ENCODE measurements around the gene F12. TPM values are rescaled to one million over a fixed set of nuclear protein-coding genes. Genes with fewer than 3 reads are reported as not detected.

The F12 gene
- 1.7 and 1.9 TPM in 2 replicates for total RNA-seq

DNA sequence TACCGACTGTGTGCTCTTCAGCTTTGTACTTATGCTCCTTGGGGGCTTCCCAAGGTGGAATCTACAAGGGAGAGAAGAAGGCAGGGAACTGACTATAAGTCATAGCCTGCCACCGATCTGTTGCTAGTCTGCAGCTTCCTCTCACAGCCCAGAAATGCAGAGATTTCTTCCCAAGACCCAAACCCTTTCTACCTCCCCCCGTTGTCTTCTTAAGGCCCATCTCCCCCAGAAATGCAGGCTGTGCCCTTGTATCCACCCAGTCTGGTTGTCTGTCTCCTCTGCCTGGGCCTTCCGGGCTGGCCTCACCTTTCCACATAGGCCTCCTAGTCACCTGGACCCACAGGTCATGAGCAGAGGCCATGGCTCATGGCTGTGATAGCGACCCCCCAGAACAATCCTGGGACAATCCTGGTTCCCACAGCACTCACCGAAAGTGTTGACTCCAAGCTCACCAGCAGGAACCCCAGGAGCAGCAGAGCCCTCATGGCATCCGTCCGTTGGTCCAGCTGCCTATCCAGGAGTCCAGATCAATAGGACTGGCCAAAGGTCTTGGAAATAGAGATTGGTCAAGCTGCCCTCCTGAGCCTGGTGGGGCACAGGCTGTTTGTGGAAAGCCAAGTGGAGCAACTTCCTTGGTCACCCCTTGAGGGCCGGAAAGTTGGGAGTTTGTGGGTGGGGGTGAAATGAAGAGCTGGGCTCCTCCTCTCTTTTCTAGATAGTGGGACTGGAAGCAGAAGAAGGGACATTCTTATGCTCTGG, at the start of gene F12:
Gene F12 (minus strand): TSS at position 522 of the 759 bp plus-strand sequence. CDS start 37 bp downstream, at position 485.

DNA sequence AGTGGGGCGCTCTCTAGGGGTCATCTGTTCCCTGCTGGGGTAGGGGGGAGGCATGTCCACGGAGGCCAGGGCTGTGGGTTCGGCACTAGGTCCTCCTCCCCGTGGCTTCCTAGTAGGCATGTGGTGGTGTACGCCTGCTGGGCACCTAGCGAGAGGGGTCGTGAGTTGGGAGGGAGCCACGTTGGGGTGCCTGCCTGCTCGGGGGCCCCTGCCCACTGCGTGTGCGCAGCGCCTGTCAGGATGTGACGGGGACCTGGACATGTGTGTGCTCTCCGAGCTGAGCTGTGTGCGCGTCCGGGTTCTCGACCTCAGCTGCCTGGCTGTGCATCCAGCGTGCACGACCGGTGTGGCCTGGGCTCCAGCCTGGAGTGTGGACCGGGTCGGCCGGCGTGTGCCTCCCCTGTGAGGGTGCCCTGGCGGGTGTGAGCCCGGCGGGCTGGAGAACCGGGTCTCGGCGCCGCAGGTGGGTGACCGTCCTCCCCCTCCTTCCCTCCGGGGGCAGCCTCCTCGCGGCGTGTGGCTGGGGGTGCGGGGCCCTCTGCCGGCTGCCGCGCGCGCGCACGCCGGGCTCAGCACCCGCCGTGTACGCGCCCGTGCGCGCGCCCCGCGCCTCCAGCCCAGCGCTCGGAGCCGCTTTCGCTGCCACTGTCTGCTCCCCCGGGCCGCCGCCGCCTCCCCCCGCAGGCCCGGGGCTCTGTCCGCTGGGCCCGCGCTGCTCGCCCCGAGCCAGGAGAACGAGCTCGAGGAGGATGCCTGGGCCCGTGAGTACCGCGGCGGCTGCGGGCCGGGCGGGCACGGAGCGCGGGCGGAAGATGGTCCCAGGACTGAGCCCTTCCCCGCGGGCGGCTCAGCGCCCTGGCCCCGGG, 37.1 kb upstream of the F12 start, which contains the start of gene PRR7:
Gene PRR7 (plus strand): TSS at position 615 of the 866 bp plus-strand sequence. CDS start 8,254 bp downstream, outside the sequence.

DNA sequence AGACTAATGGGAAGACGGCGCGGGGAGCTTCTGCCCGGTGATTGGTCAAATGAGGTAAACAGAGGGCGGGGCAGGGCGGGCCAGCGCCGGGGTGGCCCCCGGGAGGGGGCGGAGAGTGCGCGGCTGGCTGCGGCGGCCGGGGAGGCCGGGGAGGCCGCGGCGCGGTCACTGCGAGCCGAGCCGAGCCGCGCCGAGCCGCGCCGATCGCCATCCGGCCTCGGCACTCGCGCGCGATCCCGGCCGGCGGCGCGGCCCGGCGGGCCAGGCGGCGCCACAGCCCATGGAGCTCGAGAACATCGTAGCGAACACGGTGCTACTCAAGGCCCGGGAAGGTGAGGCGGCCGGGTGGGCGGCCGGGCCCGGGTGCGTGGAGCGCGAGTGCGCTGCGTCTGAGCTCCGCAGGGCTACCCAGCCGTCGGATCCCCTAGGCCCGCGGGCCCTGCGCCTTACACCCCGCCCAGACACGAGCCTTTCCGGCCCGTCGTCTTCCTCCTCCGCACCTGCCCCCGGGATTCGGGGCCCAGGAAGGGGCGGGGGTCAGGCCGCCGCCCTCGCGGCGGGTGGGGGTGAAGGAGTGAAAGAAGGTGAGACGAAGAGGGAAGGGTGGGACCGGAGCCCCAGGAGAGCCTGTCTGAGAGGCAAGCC, 17.3 kb upstream of the F12 start, which contains the start of gene GRK6:
Gene GRK6 (plus strand): TSS at position 111 of the 645 bp plus-strand sequence. CDS start 170 bp downstream, at position 281.

DNA sequence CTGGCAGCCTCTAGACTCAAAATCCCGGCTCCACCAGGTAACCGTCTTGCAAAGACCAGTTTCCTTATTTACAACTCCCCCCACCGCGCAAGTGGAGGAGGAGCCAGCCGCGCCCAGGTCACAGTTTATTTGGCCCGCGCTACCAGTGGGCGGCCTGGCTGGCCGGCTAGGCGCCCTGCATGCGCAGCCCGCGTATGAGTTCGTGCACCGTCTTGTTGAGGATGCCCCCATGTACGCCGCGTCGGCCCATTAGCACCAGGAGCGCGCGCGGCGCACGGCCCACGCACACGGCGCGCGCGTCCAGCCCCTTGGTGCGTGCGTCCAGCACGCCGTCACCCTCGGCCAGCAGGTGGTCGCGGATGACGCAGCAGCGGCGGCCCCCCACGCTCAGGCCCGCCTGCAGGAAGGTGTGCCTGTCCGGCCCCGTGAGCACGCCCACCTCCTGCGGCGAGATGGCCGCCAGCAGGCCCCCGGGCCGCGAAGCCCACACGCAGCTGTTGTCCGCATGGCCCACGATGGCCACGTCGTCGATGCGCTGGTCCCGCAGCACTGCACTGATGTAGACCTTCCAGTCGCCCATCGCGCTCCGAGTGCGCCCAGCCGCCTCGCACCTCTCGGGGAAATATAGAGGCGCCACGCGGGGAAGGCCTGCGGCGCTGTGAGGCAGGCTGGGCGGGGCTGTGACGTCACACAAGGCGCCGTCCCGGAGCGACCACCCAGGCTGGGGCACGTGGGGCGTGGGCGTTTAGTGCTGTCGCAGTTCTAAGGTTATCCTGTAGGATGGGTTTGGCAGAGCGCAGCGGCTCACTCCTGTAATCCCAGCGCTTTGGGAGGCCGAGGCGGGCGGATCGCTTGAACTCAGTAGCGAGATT, 9.1 kb downstream of the F12 start, which contains the start of gene PFN3:
Gene PFN3 (minus strand): TSS at position 665 of the 872 bp plus-strand sequence. CDS start 85 bp downstream, at position 580.

DNA sequence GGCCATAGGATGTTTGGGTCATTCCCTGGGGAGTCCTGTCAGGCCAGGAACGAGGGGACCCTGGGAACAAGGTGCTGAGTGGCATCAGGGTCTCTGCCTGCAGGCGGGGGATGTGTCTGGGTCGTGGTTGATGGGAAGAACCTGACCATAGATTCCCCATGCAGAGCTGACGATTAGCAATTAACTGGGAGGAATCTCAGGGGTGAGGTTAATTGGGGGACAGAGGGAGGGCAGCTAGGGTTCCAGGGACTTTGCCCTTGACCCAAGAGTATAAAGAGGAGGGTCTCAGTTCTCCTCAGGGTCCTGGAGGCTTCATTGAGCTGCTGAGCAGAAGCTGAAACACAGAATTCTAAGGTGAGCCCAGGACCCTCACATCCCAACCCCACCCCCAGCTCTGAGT, 25.2 kb downstream of the F12 start, which contains the start of gene SLC34A1:
Gene SLC34A1 (plus strand): TSS at position 301 of the 400 bp plus-strand sequence. CDS start 1,308 bp downstream, outside the sequence.

DNA sequence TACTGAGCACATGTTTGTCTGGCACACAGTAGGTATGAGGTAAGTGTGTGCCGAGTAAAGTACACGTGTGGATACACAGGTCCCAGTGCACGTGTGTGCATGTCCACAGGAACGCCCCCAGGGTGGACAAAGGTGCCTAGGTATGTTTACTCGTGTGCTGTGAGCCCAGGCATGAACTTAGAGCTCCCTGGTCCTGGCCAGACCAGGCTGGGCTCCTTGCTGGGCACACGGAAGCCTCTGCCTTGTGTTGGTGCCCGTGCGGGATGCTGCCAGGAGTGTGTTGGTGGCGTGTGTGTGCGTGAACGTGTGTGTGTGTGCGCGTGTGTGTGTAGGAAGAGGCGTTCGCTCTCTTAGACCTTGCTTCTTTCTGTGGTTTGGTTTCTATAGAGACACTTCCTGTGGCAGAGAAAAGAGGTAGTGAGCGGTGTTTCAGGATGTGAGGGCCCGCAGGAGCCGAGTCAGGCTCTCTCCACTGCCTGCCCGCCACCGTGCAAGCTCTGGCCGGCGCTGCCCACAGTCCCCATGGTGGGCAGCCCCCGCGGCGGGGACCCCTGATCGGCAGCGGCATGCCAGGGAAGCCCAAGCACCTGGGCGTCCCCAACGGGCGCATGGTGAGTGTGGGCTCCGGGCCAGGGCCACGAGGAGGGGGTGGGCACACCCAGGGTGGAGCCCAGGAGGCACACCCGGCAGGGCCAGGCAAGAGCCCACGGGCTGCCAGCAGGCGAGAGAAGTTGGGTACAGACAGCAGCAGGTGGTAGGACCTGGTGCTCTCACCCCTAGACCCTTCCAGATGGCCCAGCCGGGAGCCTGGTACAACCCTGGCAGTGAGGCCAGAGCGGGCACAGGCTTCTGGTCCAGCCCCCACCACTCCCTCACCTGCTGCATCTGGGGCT, 51.7 kb downstream of the F12 start, which contains the start of gene RGS14:
Gene RGS14 (plus strand): TSS at position 466 of the 893 bp plus-strand sequence. CDS start 101 bp downstream, at position 567.

Other genes with a start within 250 kb of the F12 start
- 11.1 and 11.8 TPM in 2 replicates for gene RAB24, start 105.8 kb downstream of the F12 start, total RNA-seq
- 217 TPM in 2 replicates for gene PRELID1, start 105.8 kb downstream of the F12 start, total RNA-seq
- 14.4 and 22.3 TPM in 2 replicates for gene MXD3, start 97.7 kb downstream of the F12 start, total RNA-seq
- 255 and 380 TPM in 2 replicates for gene LMAN2, start 57.9 kb downstream of the F12 start, total RNA-seq
- 7.4 and 10.3 TPM in 2 replicates for gene RGS14, start 51.6 kb downstream of the F12 start, total RNA-seq
- not detected in 2 replicates for gene SLC34A1, start 25.1 kb downstream of the F12 start, total RNA-seq
- gene PFN3, start 8.9 kb downstream of the F12 start, total RNA-seq, result not detected in 2 replicates
- gene GRK6, start 17.1 kb upstream of the F12 start, total RNA-seq, result 30.7 and 38.6 TPM in 2 replicates
- 8.9 and 11.9 TPM in 2 replicates for gene PRR7, start 37.2 kb upstream of the F12 start, total RNA-seq
- 204 and 221 TPM in 2 replicates for gene DBN1, start 64.1 kb upstream of the F12 start, total RNA-seq
- 82.6 and 90.2 TPM in 2 replicates for gene PDLIM7, start 88.0 kb upstream of the F12 start, total RNA-seq
- gene DOK3, start 100.3 kb upstream of the F12 start, total RNA-seq, result 0.86 and 2.8 TPM in 2 replicates
- gene DDX41, start 107.4 kb upstream of the F12 start, total RNA-seq, result 72.4 and 90.8 TPM in 2 replicates
- 21.1 and 30.5 TPM in 2 replicates for gene FAM193B, start 145.0 kb upstream of the F12 start, total RNA-seq
- gene TMED9, start 182.6 kb upstream of the F12 start, total RNA-seq, result 120 and 127 TPM in 2 replicates
- gene B4GALT7, start 190.6 kb upstream of the F12 start, total RNA-seq, result 23.3 and 27.5 TPM in 2 replicates